Globus pallidus (tissue), 1 donor: ENCODE results near the gene KRTCAP3.
"Not testable (repeated sequence)": the region's sequence is repeated elsewhere in the genome, so short reads cannot be mapped to it uniquely, and the experiment has no call there.

Source experiments
- DNase-seq: peaks from one replicate; pipeline ENCODE4 v3.0.0-alpha.2; 2015; ENCODE audit warnings: low spot score

KRTCAP3 gene, protein sequence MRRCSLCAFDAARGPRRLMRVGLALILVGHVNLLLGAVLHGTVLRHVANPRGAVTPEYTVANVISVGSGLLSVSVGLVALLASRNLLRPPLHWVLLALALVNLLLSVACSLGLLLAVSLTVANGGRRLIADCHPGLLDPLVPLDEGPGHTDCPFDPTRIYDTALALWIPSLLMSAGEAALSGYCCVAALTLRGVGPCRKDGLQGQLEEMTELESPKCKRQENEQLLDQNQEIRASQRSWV

DNA sequence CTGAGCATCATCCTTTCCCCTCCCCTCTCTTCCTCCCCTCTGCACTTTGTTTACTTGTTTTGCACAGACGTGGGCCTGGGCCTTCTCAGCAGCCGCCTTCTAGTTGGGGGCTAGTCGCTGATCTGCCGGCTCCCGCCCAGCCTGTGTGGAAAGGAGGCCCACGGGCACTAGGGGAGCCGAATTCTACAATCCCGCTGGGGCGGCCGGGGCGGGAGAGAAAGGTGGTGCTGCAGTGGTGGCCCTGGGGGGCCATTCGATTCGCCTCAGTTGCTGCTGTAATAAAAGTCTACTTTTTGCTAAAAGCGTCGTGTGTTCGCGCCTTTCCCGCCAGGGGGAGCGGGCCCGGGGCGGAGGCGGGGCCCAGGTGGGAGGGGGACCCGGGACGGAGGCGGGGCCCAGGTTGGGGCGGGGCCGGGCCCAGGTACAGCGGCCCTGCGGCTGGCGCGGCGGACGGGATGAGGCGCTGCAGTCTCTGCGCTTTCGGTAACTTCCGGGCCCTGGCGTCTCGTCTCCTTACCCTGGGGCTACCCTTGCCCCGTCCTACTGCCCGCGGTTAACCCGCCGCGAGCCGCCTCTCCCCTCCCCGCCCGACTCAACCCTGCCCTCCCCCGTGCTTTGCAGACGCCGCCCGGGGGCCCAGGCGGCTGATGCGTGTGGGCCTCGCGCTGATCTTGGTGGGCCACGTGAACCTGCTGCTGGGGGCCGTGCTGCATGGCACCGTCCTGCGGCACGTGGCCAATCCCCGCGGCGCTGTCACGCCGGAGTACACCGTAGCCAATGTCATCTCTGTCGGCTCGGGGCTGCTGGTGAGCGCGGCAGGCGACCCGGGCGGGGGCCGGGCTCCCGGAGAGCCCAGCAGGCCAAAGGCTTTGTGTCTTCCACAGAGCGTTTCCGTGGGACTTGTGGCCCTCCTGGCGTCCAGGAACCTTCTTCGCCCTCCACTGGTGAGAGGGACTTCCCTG, at the start of gene KRTCAP3:
Gene KRTCAP3 (plus strand): TSS at position 424 of the 962 bp plus-strand sequence. CDS start 32 bp downstream, at position 456.
- no peak for DNase-seq

DNA sequence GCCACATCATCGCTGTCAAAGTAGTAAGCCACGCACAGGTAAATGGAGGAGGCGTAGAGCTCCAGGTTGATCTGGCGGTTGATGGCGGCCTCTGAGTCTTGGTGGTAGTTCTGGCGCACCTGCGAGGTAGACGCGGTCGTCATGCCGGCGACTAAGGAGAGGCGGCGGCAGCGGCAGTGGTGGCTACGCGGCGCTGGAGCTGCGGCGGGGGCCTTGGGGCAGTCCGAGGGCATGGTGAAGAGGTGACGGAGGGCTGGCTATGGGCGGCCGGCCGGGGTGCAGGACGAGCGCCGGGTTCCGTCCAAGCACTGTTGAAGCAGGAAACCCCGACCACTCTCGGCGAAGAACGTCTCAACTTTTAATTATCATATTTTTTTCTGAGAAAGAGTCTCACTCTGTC, 49.0 kb upstream of the KRTCAP3 start:
- no peak for DNase-seq

DNA sequence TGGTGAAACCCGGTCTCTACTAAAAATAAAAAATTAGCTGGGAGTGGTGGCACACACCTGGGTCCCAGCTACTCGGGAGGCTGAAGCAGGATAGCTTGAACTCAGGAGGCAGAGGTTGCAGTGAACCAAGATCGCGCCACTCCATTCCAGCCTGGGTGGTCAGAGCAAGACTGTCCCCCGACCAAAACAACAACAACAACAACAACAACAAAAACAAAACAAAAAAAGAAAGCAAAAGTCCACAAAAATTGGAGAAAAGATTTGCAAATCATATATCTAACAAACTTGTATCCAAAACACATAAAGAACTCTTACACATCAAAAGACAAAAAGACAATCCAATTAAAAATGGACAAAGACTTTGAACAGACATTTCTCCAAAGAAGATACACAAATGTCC, 43.2 kb upstream of the KRTCAP3 start:
- no peak for DNase-seq

DNA sequence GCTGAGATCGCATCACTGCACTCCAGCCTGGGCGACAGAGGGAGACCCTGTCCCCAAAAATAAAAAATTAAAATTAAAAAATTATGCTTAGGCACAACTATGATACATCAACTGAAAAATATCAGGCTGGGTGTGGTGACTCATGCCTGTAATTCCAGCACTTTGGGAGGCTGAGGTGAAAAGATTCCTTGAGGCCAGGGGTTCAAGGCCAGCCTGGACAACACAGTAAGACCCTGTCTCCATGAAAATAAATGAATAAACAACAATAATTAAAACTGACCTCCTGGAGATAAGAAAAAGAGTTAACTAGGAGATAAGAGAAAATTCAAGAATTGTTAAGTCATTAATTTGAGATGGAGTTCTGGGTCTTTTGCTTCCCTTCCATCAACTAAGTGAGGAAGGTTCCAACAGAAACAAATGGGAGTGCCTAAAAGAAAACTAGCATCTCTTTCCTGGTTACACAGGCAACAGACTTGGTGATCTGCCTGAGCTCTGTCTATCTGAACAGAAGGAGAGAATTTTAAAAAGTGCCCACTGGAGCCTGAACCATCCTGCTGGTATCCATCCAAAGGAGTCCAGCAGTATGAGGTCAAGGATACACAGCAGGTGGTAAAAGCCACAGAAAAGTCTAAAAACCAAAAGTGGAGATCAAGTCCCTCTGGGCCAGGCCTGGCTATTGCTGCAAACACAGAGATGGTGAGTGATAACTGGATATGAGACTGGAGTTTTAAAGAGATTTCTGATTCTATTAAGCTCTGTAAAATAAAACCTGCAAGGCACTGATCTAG, 41.6 kb upstream of the KRTCAP3 start:
- no peak for DNase-seq

DNA sequence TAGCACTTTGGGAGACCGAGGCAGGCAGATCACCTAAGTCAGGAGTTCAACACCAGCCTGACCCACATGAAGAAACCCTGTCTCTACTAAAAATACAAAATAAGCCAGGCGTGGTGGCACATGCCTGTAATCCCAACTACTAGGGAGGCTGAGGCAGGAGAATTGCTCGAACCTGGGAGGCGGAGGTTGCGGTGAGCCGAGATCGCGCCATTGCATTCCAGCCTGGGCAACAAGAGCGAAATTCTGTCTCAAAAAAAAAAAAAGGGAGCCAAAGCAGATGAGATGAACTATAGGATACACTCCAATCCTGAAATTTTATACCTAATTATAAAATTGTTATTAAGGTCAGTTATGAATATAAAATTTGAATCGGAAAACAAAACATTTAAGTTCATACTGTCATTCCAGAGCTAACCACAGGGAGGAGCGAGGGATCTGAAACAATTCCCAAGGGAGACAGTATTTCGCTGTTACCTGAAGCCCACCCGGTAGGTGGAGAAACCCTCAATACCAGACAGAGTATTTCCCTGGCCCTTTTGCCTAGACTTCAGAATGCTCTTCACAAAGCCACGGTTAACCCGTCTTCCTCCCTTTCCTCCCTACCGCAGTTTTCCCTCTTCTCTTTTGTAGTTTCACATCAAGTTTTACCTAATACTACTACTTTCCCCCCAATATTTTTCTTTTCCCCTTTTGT, 34.2 kb upstream of the KRTCAP3 start:
- peak; percentile 16 for DNase-seq

DNA sequence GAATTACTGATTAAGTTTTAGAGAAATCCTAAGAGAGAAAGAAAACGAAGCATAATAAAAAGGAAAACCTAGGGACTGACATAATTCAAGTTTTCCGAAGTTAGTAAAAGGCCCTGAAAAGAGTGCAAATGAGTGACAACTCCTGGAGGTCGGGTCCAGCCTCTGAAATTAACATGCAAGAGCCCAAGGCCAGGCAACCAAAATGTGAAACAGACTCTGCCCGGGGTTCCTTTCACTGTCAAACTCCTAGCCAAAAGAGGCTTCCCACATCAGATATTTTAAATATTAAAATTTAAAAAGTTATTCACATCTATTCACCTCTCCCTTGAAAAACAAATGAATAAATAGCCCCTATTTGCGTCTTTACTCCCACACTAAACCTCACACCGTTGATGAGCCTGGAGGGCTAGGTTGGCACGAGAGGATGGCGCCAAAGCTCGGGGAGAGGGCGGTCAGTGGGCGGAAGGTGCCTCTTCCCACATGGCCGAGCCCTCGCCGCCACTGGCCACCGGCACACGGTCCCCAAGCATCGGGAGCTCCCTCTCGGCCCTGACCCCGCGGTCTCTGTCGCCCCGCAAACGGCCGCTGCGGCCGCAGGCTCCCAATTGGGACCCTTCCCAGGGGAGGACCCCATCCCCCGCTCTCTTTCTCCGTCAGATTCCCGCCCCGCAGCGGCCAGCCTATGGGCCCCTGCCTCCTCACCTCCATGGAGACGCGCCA, 33.4 kb upstream of the KRTCAP3 start:
- DNase-seq: no peak

DNA sequence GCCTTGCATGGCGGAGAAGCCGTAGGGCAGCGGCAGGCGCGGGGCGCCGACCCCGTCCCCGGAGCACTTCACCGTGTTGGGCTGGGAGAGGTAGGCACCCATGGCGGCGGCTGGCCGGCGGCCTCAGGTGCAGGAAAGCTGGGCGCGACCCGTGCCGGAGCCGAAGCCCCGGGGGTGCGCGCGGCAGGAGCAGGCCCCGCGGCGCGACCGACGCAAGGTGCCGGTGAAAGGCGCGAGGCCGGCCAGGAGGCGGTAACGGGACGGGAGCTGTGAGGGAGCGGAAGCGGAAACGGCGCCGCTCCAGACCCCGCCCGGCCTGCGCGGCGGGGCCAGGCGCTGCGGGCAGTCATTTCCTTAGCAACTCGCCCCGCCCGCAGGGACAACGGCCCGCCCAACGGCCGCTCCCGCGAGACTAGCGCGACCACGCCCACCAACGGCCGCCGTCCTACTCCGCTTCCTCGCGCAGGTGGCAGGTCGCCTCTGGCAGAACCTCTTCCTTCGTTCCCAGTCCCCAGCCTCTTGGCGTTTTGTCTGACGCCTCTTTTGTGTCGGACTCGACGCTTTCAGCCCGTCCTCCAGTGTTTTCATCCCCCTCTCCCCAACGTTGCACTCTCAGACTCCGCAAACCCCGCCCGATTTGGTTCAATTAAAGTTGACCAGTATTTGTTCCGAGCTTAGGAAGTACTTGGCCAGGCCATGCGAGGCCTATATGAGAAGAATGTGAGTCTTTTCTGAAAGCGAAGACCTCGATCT, 32.7 kb upstream of the KRTCAP3 start, which contains the start of gene PPM1G:
Gene PPM1G (minus strand): TSS at position 271 of the 753 bp plus-strand sequence. CDS start 169 bp downstream, at position 102.
- peak; percentile 94 for DNase-seq

DNA sequence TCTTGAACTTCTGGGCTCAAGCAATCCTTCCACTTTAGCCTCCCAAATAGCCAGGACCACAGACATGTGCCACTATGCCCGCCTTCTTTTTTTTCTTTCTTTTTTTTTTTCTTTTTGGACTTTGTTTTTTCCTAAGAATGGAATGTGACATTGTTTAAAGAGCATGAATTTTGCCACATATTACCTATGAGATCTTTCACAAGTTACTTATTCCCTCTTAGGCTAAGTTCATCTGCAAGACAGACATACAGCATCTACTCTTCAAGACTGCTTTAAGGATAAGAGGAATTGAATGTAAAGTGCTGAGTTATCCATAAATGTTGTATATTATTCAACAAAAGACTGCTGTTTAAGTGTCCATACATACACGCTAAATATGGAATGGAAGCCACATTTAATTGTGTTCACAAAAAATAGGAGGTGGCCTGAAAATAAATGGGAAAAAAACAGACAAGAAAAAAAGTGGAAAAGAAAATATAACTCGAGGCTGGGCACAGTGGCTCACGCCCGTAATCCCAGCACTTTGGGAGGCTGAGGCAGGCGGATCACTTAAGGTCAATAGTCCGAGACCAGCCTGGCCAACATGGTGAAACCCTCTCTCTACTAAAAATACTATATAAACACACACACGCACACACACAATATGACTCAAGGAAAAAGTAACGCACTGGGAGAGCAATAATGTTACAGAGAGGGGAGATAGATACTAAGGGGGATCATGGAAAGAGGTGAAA, 29.6 kb upstream of the KRTCAP3 start:
- no peak for DNase-seq

DNA sequence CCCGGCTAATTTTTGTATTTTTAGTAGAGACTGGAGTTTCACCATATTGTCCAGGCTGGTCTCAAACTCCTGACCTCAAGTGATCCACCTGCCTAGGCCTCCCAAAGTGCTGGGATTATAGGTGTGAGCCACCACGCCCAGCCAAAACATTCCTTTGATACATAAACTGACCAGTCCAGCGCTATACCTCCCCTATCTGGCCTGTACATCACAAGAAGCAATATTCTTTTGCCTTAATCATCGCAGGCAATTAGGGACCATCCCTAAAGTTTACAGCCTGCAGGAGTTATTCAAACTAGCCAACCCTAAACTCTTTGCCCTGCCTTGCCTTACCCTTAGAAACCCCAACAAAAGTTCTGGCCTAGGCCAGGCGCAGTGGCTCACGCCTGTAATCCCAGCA, 26.0 kb upstream of the KRTCAP3 start:
- no peak for DNase-seq

DNA sequence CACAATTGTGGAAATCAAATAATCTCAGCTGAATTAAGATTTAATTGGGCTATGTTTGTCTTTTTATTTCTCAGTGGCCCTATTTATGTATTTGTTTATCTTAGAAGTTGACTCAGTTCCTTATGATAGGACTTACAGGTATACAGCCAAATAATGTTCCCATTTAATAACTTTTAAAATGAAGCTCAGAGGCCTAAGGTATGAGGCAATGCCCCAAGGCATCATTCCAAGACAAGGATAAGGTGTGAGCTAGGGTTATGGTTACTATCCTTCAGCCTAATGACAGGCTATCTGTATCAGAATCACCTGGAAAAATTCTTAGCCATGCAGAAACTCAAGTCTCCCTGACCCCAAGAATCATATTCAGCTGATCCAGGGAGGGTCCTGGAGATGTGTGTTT, 21.2 kb upstream of the KRTCAP3 start:
- no peak for DNase-seq

DNA sequence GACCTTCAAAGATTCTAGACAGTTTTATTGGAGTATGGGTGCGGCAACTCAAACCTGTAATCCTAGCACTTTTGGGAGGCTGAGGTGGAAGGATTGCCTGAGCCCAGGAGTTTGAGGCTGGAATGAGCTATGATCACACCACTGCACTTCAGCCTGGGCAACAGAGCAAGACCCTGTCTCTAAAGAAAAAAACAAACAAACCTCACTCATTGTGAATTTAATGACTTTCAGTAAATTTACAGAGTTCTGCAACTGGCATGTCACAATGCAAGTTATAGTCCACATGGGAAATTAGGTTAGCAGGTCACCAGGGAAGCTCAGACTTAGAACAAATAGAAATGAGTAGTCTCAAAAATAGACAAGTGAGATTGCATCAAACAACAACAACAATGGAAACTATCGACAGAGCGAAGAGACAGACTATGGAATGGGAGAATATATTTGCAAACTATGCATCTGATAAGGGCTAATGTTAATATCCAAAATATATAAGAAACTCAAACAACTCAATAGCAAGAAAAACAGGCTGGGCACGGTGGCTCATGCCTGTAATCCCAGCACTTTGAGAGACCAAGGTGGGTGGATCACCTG, 20.4 kb upstream of the KRTCAP3 start:
- DNase-seq: no peak

DNA sequence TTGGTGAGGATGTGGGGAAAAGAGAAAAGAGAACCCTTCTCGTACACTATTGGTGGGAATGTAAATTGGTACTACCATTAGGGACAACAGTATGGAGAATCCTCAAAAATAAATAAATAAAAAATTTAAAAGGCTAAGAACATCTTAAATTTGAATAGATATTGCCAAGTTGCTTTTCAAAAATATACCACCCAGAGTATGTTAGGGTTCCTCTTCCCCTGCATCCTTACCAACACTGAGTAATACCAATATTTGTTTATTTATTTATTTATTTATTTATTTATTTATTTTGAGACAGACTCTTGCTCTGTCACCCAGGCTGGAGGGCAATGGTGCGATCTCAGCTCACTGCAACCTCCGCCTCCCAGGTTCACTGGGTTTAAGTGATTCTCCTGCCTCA, 19.2 kb upstream of the KRTCAP3 start:
- no peak for DNase-seq

DNA sequence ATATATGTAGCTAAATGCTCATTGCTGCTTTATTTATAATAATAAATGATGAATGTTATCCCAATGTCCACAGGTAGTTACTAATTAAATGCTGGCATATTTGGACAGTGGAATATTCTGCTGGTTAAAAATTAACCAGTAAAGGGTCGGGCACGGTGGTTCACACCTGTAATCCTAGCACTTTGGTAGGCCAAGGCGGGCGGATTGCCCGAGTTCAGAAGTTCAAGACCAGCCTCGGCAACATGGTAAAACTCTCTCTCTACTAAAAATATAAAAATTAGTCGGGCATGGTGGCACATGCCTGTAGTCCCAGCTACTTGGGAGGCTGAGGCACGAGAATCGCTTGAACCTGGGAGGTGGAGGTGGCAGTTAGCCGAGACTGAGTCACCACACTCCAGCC, 17.1 kb upstream of the KRTCAP3 start:
- DNase-seq: not testable (repeated sequence)

DNA sequence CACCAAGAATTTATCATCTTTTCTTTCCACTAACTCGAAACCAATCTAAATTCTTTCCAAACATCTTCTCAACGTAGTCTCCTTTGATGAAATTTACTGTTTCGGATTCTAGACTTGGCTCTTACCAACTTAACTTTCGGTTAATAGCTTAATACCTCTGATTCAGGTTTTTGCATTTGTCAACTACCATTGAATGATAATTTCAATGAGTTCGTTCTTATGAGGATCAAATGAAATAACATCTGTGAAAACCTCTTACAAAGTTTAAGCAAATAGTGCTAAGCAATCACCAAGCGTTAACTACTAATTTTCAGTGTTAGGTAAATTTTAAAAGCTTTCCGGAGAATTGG, 14.3 kb upstream of the KRTCAP3 start:
- no peak for DNase-seq

DNA sequence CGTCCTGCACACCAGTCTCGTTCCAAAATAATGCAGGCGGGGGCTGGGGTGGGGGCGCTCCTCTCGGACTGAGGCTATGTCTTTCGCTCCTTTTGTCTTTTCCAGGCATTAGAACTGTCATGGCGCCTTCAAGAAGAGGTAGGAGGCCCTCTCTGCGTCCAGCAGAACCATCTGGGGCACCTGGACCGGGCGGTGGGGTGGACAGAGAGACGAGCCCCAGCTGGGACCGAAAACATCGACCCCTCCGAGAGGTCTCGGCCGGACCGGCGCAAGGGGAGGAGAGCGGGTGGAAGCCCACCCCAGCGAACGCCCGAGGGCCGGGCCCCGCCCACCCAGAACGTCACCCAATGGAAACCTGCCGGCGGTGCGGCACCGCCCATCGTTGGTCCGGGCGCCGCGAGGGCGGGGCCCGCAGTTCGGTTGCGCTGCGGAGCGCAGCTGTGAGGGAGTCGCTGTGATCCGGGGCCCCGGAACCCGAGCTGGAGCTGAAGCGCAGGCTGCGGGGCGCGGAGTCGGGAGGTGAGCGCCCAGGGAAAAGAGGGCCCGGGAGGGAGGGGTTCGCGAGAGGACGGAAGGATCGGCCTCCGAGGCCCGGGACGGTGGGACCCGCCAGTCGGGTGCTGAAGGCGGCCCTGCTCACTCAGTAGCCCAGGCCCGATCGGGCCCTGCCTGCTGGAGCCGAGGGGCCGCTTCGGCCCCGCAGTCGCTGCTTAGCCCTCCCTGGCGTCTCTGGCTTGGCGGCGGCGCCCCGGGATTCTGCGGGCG, 13.8 kb upstream of the KRTCAP3 start, which contains the start of gene NRBP1:
Gene NRBP1 (plus strand): TSS at position 419 of the 765 bp plus-strand sequence. CDS start 4,643 bp downstream, outside the sequence.
- peak; percentile 93 for DNase-seq

DNA sequence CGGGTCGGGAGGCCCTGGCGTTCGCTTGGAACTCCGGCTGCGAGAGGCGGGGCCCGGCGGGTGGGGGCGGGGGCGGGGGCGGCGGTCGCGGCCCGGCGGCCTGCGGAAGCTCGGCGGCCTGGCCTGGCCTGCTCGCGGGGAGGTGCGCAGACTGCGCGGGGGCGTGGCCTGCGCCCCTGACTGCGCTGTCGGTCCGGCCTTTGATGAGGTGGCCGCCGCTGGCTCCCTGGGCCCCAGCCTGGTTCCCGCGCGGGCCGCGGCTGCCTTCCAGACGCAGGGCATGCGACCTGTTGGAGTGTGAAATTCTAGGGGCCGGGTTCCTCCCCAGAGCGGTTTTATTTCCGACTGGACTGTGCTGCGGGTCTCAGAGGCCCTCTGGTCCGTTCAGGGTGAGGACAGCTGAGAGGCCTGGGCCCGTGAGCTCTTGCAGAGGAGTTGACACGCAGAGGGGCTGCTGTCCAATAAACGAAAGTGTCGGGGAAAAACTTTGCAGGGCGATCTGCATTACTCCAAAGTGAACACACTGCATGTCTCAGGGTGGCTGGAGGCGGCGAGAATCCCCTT, 13.1 kb upstream of the KRTCAP3 start:
- DNase-seq: peak; percentile 68

DNA sequence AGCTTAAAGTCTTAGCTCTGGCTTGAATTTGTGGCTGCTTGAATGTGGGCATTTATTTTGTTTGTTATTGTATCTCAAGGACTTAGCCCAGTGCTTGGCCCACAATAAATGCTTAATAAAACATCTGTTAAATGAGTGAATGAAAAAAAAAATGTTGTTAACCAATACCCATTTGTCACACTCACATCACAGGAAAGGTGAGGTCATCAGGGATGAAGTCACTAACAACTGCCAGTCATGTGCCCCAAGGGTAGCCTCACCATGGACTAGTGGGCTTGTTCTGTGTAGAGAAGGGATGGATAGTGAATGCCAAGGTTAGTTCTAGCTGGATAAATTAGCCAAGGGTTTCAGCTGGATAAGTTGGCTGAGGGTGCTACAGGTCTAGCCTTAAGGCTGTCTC, 10.8 kb upstream of the KRTCAP3 start:
- no peak for DNase-seq

DNA sequence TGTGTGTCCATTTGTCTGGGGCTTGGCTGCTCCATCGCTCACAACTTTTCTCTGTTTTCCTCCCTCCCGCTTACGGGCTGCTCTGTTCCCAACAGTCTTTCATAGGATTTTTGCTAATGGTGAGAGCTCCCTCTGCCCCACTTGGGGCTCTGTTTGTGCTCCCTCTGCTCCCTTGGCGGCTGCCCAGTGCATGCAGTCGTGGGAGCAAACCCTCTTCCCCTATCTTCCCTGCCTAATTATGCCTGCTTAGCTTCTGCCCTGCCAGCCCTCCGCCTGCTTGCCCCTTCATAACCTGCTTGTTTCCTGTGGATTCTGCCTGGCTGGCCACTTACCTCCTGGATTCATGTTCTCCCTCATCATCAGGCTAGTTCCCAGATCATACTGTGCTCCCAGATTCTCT, 6.6 kb upstream of the KRTCAP3 start:
- no peak for DNase-seq
